Stimulated activated CD4-positive, alpha-beta T cell treated with anti-CD3 and anti-CD28 coated beads, TNF-alpha, amount 100 ng/mL, for 48 hours (primary cell): ENCODE measurements around the gene BIK.
"Not testable (repeated sequence)": the region's sequence is repeated elsewhere in the genome, so short reads cannot be mapped to it uniquely, and the experiment has no call there.

Experiments
- DNase-seq, 3 donors: peaks; one replicate each; pipeline ENCODE4 v3.0.0-alpha.2; 2020; ENCODE audit warnings: low read depth in 3 of 3

BIK gene

DNA sequence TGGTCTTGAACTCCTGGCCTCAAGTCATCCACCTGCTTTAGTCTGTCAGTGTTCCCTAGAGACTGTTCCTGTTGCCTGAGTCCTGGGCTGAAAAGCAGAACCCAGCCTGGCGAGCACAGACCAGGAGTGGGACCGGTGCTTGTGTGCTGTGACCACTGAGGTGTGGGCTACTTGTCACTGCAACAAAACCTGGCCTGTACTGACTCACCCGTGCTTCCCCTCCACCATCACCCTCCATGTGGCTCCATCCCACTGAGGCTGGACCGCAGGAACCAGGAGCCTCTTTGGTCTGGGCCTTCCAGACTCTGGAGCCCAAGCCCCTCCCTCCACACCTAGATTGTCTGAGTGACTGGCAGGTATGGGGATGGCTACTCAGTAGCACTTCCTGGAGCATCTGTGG is 24.0 kb downstream of the BIK start:
- no peak for DNase-seq

DNA sequence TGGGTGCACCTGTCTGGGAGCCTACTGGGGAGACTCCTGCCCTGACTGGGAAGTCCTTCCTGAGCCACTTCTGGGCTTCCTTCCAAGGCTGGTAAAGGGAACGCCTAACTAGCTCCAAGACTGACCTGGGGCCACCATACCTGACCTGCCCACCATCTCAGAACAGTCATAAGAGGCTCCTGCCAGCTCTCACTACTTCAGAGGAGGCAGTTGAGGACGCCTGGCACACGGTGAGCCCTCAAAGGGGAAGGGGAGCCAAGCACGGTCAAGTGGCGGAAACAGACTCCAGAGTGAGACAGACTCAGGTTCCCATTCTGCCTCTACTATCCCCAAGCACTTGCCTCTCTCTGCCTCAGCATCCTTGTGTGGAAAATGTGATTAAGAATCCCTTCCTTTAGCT is 25.0 kb downstream of the BIK start:
- no peak for DNase-seq

GRCh38 chr22:43136255-43136654 is 25.7 kb downstream of the BIK start:
- no peak for DNase-seq

DNA sequence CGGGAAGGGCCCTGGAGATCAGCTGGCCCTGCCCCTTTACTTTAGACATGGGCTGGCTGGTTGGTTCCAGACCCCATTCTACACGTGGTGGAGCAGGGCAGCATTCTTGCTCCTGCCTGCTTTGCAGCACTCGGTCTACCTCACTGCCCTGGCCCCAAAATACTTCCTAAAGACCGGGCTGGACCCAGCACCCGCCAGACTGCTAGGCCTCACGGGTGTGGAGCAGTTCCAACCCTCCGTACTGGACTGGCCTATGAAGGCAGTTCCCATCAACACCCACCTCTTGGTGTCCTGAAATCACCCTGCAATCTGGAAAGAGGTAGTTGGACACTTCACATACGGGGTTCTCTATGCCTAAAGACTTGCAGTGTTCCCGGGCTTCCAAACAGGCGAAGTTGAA is 26.3 kb downstream of the BIK start:
- no peak for DNase-seq

GRCh38 chr22:43142880-43143562 is 32.5 kb downstream of the BIK start, which contains the start of gene MCAT:
MCAT (minus strand) TSS chr22:43143398; CDS start chr22:43143348, 50 bp downstream.
- DNase-seq = peak; percentile 66 to 80 (median 67)

DNA sequence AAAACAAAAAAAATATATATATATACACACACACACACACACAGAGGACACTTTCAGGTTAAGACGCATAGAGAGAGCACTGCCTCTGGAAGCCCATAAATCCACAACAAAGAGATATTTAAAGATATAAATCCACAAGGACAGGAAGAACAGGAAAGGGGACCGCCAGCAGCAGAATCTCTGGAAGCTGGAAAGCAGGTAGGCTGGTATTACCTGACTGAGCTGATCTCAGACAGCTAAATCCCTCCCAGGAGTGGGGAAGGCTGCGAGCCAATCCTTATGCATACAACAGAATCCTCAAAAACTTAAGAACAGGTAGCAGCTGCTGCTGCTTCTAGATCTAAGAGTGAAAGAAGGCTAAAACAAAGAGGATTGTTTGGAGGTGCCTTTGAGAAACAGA is 34.4 kb downstream of the BIK start:
- no peak for DNase-seq

DNA sequence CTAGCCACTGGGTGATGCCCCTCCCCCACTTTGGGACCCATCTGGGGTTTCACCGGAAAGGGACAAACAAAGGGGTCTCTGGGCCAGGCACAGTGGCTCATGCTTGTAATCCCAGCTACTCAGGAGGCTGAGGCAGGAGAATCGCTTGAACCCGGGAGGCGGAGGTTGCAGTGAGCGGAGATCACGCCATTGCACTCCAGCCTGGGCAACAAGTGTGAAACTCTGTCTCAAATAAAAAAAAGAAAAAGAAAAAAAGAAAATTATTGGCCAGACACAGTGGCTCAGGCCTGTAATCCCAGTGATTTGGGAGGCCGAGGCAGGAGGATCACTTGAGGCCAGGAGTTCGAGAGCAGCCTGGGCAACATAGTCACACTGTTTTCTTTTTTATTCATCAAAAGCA is 34.8 kb downstream of the BIK start:
- not testable (repeated sequence) for DNase-seq

DNA sequence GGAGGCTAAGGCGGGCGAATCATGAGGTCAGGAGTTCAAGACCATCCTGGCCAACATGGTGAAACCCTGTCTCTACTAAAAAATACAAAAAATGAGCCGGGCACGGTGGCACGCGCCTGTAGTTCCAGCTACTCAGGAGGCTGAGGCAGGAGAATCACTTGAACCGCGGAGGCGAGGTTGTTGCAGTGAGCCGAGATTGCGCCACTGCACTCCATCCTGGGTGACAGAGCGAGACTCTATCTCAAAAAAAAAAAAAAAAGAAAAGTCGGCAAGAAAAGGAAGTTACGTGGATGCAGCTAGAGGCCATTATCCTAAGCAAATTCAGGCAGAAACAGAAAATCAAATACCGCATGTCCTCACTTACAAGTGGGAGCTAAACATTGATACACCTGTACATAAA is 35.8 kb downstream of the BIK start:
- DNase-seq = not testable (repeated sequence)

DNA sequence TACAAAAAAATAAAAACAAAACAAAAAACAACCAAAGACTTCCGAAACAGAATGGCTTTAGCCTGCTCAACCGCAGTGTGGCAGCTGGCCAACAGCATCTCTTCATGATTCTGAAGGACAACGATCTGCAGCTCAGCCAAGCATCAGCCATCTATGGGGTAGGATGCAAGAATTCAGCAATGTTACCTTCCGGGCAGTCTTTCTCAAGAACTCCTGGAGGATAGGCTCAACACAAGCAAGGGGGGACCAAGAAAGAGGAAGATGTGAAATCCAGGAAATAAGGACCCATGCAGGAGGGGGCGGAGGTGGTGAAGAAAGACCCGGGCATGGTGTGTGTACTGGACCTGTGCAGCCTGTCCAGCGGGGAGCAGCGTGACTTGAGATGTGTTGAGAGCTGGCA is 37.3 kb downstream of the BIK start:
- DNase-seq = no peak

- no peak for DNase-seq
These were observed 38.0 kb downstream of the BIK start for GRCh38 chr22:43148581-43148980.

DNA sequence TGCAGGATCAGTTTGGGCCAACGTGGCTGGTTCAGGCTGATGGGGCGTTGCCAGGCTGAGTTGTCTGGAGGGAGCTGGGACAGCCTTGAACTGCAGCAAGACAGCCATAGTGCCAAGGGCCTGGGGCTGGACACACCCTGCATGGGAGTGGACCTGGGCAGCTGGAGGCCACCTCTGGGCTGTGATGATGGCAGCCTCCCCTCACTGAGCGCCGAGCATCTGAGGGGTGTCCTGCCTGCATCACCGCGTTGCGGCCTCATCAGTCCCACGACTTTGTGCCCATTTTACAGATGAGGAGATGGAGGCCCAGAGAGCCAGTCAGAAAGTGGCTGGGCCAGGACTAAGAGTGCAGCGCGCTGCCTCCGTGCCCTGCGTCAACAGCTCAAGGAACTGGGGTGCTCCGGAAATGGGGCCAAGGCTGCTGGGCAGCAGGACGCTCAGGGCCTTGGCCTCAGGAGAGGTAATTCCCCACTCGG is 40.2 kb downstream of the BIK start:
- DNase-seq = no peak

- DNase-seq = peak in 2 of 3 donors; percentile 25 to 65
These were observed 40.9 kb downstream of the BIK start, which contains the start of gene TSPO for GRCh38 chr22:43151251-43152002. TSPO (plus strand) TSS chr22:43151559; CDS start chr22:43159239, 7,680 bp downstream.

DNA sequence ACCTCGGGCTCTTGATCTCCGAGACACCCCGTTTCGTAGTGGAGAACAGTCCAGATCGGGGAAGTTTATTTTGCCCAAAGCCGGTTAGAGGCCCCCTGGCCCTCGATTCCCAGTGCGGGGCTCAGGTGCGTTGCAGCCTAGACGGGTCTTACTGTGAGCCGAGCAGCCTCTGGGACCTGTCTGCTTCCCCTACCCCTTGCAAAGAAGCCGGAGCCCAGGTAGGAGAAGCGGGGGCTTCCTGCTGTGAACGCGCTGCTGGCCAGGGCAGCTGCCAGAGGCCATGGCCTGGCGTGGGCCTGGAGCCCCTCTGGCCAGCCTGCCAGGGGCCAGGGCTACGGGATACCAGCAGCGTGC is 41.4 kb downstream of the BIK start:
- DNase-seq = no peak

DNA sequence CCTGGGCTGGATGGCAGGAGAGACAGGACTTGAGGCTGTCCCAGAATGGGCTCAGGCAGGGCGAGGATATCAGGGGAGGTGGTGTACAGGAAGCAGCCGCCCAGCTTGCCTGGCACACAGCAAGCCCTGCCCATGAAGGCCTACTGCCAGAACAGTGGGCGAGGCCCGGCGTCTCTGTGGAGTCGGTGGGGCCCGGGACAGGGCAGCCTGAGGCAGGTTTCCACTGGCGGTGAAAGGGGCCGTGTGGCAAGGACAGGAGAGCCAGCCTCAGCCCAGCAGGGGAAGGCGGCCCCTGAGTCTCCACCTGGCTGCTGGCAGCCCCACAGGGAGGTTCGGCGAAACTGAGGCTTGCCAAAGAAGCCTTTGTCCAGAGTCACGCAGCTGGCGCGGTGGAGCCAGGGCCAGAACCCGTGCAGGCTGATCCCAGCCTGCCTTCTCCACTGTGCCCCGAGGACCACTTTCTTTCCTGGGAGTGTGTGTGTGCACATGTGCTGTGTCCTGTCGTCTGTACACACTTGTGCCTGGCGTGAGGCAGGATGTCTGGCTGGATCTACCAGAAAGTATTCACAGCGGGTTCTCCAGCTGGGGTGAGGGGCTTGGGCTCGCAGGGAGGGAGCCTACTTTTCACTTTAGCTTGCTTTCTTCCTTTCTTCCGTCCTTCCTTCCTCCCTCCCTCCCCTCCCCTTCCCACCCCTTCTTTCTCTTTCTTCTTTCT is 42.0 kb downstream of the BIK start:
- DNase-seq = peak; percentile 20 to 48 (median 45)

- no peak for DNase-seq
These were observed 43.3 kb downstream of the BIK start for GRCh38 chr22:43153899-43154298.

DNA sequence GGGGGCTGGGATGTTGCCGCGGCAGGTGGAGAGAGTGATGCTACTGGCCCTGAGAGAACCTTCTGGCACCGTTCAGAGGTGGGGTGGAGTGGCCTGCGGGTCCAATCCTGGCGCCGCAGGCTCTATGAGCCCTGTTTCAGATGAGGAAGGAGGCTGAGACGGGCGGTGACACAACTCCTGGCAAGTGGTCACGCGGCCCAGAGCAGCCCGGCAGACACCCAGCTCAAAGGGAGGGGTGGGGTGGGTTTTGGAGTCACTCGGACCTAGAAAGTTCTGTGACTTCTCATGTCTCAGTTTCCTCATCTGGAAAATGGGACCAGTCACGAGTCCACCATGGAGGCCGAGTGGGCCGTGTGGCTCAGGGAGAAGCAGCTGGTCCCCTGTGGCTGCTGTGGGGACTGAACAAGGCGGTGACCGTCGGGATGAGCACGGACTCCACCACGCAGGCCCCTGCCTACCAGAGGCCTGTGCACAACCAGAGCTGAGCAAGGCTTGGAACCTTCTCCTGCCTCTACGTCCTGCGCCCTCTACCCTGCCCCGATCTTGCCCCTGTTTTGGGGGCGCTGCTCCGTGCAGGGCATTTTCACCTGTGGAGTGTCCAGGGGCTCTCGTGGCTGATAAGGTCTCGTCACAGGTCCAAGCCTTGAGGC is 44.5 kb downstream of the BIK start:
- no peak for DNase-seq

- no peak for DNase-seq
These were observed 45.2 kb downstream of the BIK start for GRCh38 chr22:43155789-43156188.

DNA sequence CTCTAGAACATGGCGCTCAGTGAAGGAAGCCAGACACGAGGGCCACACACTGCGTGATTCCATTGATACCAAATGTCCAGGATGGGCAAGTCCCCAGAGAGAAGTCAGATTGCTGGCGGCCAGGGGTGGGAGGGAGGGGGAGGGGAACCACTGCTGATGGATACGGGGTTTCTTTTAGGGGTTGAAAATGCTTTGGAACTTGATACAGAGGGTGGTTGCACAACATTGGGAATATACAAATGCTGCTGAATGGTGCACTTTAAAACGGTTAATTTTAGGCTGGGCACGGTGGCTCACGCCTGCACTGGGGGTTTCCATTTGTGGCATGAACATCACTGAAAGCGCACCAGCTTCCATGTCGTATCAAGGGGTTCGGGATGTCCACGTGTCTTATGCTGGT is 45.9 kb downstream of the BIK start:
- DNase-seq = no peak

GRCh38 chr22:43157874-43158546 is 47.5 kb downstream of the BIK start:
- DNase-seq = no peak

DNA sequence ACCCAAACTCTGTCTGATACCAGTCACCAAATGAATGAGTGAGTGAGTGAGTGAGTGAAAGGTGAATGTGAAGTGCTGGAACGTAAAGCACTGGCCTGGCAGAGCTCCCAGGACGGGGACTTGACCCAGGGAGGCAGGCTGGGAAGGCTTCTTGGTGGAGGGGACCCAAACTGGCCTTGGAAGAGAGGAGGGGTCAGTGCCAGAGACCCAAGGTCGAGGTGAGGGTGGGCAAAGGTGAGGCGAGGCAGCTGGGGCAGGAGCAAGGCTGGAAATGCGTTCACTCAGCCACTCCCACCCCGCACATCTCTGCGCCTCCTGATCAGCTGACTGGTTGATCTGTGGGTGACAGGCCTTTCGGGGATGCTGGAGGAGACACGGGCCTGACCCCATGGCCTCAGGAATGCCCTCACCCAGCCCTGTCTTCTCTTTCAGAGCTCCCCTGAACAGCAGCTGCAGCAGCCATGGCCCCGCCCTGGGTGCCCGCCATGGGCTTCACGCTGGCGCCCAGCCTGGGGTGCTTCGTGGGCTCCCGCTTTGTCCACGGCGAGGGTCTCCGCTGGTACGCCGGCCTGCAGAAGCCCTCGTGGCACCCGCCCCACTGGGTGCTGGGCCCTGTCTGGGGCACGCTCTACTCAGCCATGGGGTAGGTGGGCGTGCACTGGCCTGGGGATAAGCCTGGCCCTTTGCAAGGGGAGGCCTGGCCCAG is 48.4 kb downstream of the BIK start:
- DNase-seq = no peak
